ENCODE measurements around the gene COL20A1.

DNA sequence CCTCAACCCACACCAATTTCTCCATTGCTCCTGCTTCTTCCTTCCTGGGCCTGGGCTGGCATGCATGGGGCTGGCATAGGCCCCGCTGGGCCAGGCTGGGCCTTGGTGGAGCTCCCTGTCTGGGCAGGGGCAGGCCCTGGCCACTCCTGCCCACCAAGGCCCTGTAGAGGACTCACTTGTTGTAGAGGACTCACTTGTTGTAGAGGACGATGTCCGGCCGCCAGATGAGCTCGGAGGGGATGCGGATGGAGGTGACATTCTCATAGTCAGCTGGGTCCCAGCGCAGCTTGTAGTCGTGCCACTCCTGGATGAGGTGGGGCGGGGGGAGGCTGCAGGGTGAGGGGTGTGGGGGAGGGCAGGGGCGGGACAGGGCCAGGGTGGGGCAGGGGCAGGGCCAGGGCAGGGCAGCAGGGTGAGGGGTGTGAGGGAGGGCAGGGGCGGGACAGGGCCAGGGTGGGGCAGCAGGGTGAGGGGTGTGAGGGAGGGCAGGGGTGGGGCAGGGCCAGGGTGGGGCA, 62.9 kb downstream of the COL20A1 start:
- TF ChIP-seq, protein P1, sequence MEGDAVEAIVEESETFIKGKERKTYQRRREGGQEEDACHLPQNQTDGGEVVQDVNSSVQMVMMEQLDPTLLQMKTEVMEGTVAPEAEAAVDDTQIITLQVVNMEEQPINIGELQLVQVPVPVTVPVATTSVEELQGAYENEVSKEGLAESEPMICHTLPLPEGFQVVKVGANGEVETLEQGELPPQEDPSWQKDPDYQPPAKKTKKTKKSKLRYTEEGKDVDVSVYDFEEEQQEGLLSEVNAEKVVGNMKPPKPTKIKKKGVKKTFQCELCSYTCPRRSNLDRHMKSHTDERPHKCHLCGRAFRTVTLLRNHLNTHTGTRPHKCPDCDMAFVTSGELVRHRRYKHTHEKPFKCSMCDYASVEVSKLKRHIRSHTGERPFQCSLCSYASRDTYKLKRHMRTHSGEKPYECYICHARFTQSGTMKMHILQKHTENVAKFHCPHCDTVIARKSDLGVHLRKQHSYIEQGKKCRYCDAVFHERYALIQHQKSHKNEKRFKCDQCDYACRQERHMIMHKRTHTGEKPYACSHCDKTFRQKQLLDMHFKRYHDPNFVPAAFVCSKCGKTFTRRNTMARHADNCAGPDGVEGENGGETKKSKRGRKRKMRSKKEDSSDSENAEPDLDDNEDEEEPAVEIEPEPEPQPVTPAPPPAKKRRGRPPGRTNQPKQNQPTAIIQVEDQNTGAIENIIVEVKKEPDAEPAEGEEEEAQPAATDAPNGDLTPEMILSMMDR (IDR thresholded peaks at IDR 0.05): no peak
- no peak for TF ChIP-seq POLR2A (IDR thresholded peaks at IDR 0.05)

All from vagina (tissue), 2 donors.